ENCODE results near the gene MTUS2. TPM values are rescaled to one million over a fixed set of nuclear protein-coding genes. Genes with fewer than 3 reads are reported as not detected.

MTUS2 gene
- total and polyA plus RNA-seq, 5 donors from 2014 or later, result 0.02 to 0.03 (median 0.03) TPM; not detected in 2

GRCh38 chr13:29479716-29480492 lies 659.8 kb downstream of the MTUS2 start:
- DNase-seq, result no peak
- H3K4me1 Mint-ChIP-seq, result no peaks in the 10 kb centered on the region

GRCh38 chr13:29480893-29481525 lies 660.9 kb downstream of the MTUS2 start:
- no peaks in the 10 kb centered on the region for H3K36me3 Mint-ChIP-seq
- H3K27ac Mint-ChIP-seq, result no peak overlapping the region
- no peaks in the 10 kb centered on the region for H3K9me3 Mint-ChIP-seq
- H3K4me1 Mint-ChIP-seq, result no peaks in the 10 kb centered on the region
- peaks cover 7% of the 10 kb centered on the region for H3K27me3 Mint-ChIP-seq
- Histone ChIP-seq H3K27ac (ENCODE audit: insufficient read depth, low read length, poor library complexity, severe bottlenecking) (no peak overlapping the region), H3K36me3 (ENCODE audit: control insufficient read depth, insufficient read depth, low read length) (no peaks in the 10 kb centered on the region), H3K4me1 (ENCODE audit: control insufficient read depth, insufficient read depth, low read length, poor library complexity, severe bottlenecking) (no peaks in the 10 kb centered on the region), H3K4me3 (ENCODE audit: low read depth, low read length) (no peak overlapping the region), H3K27me3 (ENCODE audit: control insufficient read depth, insufficient read depth, low read length) (peaks cover 2% of the 10 kb centered on the region), H3K9me3 (ENCODE audit: control insufficient read depth in 2 of 2, low read length in 2 of 2) (no peaks in the 10 kb centered on the region)
- ATAC-seq (ENCODE audit: low read depth in 2 of 2), result no peak
- DNase-seq, result no peak
- H3K4me3 Mint-ChIP-seq, result no peak overlapping the region

More at GRCh38 chr13:29479716-29480492, 659.8 kb downstream of the MTUS2 start:
- no peak for ATAC-seq (ENCODE audit: low read depth in 2 of 2)
- Mint-ChIP-seq H3K36me3 (no peaks in the 10 kb centered on the region), H3K27ac (no peak overlapping the region), H3K9me3 (no peaks in the 10 kb centered on the region), H3K27me3 (peaks cover 7% of the 10 kb centered on the region), H3K4me3 (peak overlapping the region in 1 of 4 donors; percentile 1)
- H3K4me1 ChIP-seq (ENCODE audit: control insufficient read depth, insufficient read depth, low read length, poor library complexity, severe bottlenecking), result no peaks in the 10 kb centered on the region
- H3K27me3 ChIP-seq (ENCODE audit: control insufficient read depth, insufficient read depth, low read length), result peaks cover 2% of the 10 kb centered on the region
- no peaks in the 10 kb centered on the region for H3K36me3 ChIP-seq (ENCODE audit: control insufficient read depth, insufficient read depth, low read length)
- no peak overlapping the region for H3K4me3 ChIP-seq (ENCODE audit: low read depth, low read length)
- H3K27ac ChIP-seq (ENCODE audit: insufficient read depth, low read length, poor library complexity, severe bottlenecking), result no peak overlapping the region
- no peaks in the 10 kb centered on the region for H3K9me3 ChIP-seq (ENCODE audit: control insufficient read depth in 2 of 2, low read length in 2 of 2)

DNA sequence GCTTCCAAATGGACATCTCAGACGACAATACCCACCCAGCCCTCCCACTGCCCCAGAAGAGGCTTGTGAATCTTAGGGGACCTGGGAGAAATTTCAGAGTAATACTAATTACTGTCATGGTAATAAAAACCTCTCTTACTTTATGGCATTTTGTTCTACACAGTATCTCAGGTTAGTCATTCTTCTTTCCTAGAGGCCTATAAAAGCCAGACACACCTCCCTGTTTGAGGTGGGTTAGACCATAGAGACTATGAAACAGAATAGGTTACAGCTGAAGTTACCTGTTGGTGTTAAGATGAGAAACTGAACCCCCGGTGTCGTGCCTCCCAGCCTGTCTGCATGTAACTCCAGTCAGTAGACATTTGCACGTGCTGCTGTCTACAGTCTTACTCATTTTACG lies 661.5 kb downstream of the MTUS2 start:
- Mint-ChIP-seq H3K4me1 (no peaks in the 10 kb centered on the region), H3K27ac (no peak overlapping the region), H3K9me3 (no peaks in the 10 kb centered on the region), H3K27me3 (peaks cover 2% of the 10 kb centered on the region), H3K4me3 (no peak overlapping the region), H3K36me3 (no peaks in the 10 kb centered on the region)
- Histone ChIP-seq H3K27ac (ENCODE audit: insufficient read depth, low read length, poor library complexity, severe bottlenecking) (no peak overlapping the region), H3K27me3 (ENCODE audit: control insufficient read depth, insufficient read depth, low read length) (peaks cover 2% of the 10 kb centered on the region), H3K4me3 (ENCODE audit: low read depth, low read length) (no peak overlapping the region), H3K9me3 (ENCODE audit: control insufficient read depth in 2 of 2, low read length in 2 of 2) (no peaks in the 10 kb centered on the region), H3K36me3 (ENCODE audit: control insufficient read depth, insufficient read depth, low read length) (no peaks in the 10 kb centered on the region), H3K4me1 (ENCODE audit: control insufficient read depth, insufficient read depth, low read length, poor library complexity, severe bottlenecking) (no peaks in the 10 kb centered on the region)
- ATAC-seq (ENCODE audit: low read depth in 2 of 2) (no peak), DNase-seq (no peak)

DNA sequence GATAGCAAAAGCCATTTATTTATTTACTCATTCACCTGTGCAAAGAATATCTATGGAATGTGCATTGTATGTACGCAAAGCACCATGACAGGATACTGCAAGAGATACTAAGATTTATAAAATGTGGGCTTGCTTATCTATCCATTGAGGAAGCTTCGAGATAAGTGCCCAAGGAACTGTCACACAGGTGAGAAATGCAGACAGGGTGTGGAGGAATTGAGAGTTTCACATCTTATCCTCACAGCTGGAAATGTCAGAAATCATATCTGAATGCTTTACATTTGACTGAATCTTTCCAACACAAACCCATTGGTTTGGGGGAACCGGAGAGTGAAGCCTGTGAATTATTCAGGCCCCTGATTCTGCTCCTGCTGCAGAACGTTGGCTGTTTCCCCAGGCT lies 662.4 kb downstream of the MTUS2 start:
- no peaks in the 10 kb centered on the region for H3K4me1 Mint-ChIP-seq
- no peaks in the 10 kb centered on the region for H3K36me3 ChIP-seq (ENCODE audit: control insufficient read depth, insufficient read depth, low read length)
- no peaks in the 10 kb centered on the region for H3K4me1 ChIP-seq (ENCODE audit: control insufficient read depth, insufficient read depth, low read length, poor library complexity, severe bottlenecking)
- H3K4me3 Mint-ChIP-seq, result no peak overlapping the region
- H3K27ac ChIP-seq (ENCODE audit: insufficient read depth, low read length, poor library complexity, severe bottlenecking), result no peak overlapping the region
- ATAC-seq (ENCODE audit: low read depth in 2 of 2) (no peak), DNase-seq (no peak)
- H3K4me3 ChIP-seq (ENCODE audit: low read depth, low read length), result no peak overlapping the region
- no peak overlapping the region for H3K27ac Mint-ChIP-seq
- H3K27me3 ChIP-seq (ENCODE audit: control insufficient read depth, insufficient read depth, low read length), result no peaks in the 10 kb centered on the region
- no peaks in the 10 kb centered on the region for H3K27me3 Mint-ChIP-seq
- no peaks in the 10 kb centered on the region for H3K36me3 Mint-ChIP-seq
- no peaks in the 10 kb centered on the region for H3K9me3 ChIP-seq (ENCODE audit: control insufficient read depth in 2 of 2, low read length in 2 of 2)
- H3K9me3 Mint-ChIP-seq, result no peaks in the 10 kb centered on the region

GRCh38 chr13:29483211-29483610 lies 663.1 kb downstream of the MTUS2 start:
- ATAC-seq (ENCODE audit: low read depth in 2 of 2), result no peak

DNA sequence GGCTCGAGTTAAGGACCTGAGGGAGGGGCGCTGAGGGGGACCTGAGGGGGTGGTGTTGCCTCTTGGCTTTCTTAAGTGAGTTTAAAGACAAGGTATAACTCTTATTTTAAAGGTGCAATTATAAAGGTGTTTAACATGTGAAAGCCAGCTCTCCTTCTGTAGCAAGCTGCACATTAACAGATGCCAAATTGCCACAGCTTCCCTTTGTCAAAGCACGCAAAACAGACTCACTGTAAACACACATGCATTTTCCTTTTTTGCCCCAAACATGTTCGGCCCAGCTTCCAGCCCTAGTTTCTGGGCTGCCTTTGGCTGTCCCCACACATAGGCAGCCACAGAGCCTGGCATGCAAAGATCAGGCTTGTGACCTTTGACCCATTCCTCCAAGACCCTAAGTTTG lies 663.5 kb downstream of the MTUS2 start:
- Mint-ChIP-seq H3K9me3 (no peaks in the 10 kb centered on the region), H3K4me3 (no peak overlapping the region), H3K27ac (no peak overlapping the region), H3K27me3 (no peaks in the 10 kb centered on the region), H3K4me1 (no peaks in the 10 kb centered on the region), H3K36me3 (no peaks in the 10 kb centered on the region)
- no peaks in the 10 kb centered on the region for H3K4me1 ChIP-seq (ENCODE audit: control insufficient read depth, insufficient read depth, low read length, poor library complexity, severe bottlenecking)
- no peak overlapping the region for H3K4me3 ChIP-seq (ENCODE audit: low read depth, low read length)
- H3K9me3 ChIP-seq (ENCODE audit: control insufficient read depth in 2 of 2, low read length in 2 of 2), result no peaks in the 10 kb centered on the region
- DNase-seq, result no peak
- no peaks in the 10 kb centered on the region for H3K36me3 ChIP-seq (ENCODE audit: control insufficient read depth, insufficient read depth, low read length)
- no peak for ATAC-seq (ENCODE audit: low read depth in 2 of 2)
- H3K27ac ChIP-seq (ENCODE audit: insufficient read depth, low read length, poor library complexity, severe bottlenecking), result no peak overlapping the region
- H3K27me3 ChIP-seq (ENCODE audit: control insufficient read depth, insufficient read depth, low read length), result no peaks in the 10 kb centered on the region

More at GRCh38 chr13:29483211-29483610, 663.1 kb downstream of the MTUS2 start:
- no peaks in the 10 kb centered on the region for H3K36me3 Mint-ChIP-seq
- Histone ChIP-seq H3K36me3 (ENCODE audit: control insufficient read depth, insufficient read depth, low read length) (no peaks in the 10 kb centered on the region), H3K27me3 (ENCODE audit: control insufficient read depth, insufficient read depth, low read length) (no peaks in the 10 kb centered on the region), H3K9me3 (ENCODE audit: control insufficient read depth in 2 of 2, low read length in 2 of 2) (no peaks in the 10 kb centered on the region), H3K27ac (ENCODE audit: insufficient read depth, low read length, poor library complexity, severe bottlenecking) (no peak overlapping the region), H3K4me1 (ENCODE audit: control insufficient read depth, insufficient read depth, low read length, poor library complexity, severe bottlenecking) (no peaks in the 10 kb centered on the region), H3K4me3 (ENCODE audit: low read depth, low read length) (no peak overlapping the region)
- H3K4me3 Mint-ChIP-seq, result no peak overlapping the region
- H3K9me3 Mint-ChIP-seq, result no peaks in the 10 kb centered on the region
- DNase-seq, result no peak
- H3K27ac Mint-ChIP-seq, result no peak overlapping the region
- no peaks in the 10 kb centered on the region for H3K4me1 Mint-ChIP-seq
- no peaks in the 10 kb centered on the region for H3K27me3 Mint-ChIP-seq

GRCh38 chr13:29484236-29484635 lies 664.1 kb downstream of the MTUS2 start:
- Mint-ChIP-seq H3K27me3 (no peaks in the 10 kb centered on the region), H3K27ac (no peak overlapping the region), H3K36me3 (no peaks in the 10 kb centered on the region), H3K9me3 (no peaks in the 10 kb centered on the region), H3K4me1 (no peaks in the 10 kb centered on the region), H3K4me3 (no peak overlapping the region)
- no peaks in the 10 kb centered on the region for H3K9me3 ChIP-seq (ENCODE audit: control insufficient read depth in 2 of 2, low read length in 2 of 2)
- no peak for ATAC-seq (ENCODE audit: low read depth in 2 of 2)
- no peaks in the 10 kb centered on the region for H3K4me1 ChIP-seq (ENCODE audit: control insufficient read depth, insufficient read depth, low read length, poor library complexity, severe bottlenecking)
- no peaks in the 10 kb centered on the region for H3K36me3 ChIP-seq (ENCODE audit: control insufficient read depth, insufficient read depth, low read length)
- no peak overlapping the region for H3K27ac ChIP-seq (ENCODE audit: insufficient read depth, low read length, poor library complexity, severe bottlenecking)
- H3K4me3 ChIP-seq (ENCODE audit: low read depth, low read length), result no peak overlapping the region
- no peaks in the 10 kb centered on the region for H3K27me3 ChIP-seq (ENCODE audit: control insufficient read depth, insufficient read depth, low read length)
- DNase-seq, result no peak

GRCh38 chr13:29484796-29485195 lies 664.7 kb downstream of the MTUS2 start:
- no peaks in the 10 kb centered on the region for H3K27me3 ChIP-seq (ENCODE audit: control insufficient read depth, insufficient read depth, low read length)
- Mint-ChIP-seq H3K4me3 (no peak overlapping the region), H3K27ac (no peak overlapping the region), H3K9me3 (no peaks in the 10 kb centered on the region), H3K36me3 (no peaks in the 10 kb centered on the region), H3K27me3 (no peaks in the 10 kb centered on the region), H3K4me1 (no peaks in the 10 kb centered on the region)
- no peak overlapping the region for H3K27ac ChIP-seq (ENCODE audit: insufficient read depth, low read length, poor library complexity, severe bottlenecking)
- H3K4me3 ChIP-seq (ENCODE audit: low read depth, low read length), result no peak overlapping the region
- H3K9me3 ChIP-seq (ENCODE audit: control insufficient read depth in 2 of 2, low read length in 2 of 2), result no peaks in the 10 kb centered on the region
- ATAC-seq (ENCODE audit: low read depth in 2 of 2), result no peak
- H3K36me3 ChIP-seq (ENCODE audit: control insufficient read depth, insufficient read depth, low read length), result no peaks in the 10 kb centered on the region
- no peak for DNase-seq
- no peaks in the 10 kb centered on the region for H3K4me1 ChIP-seq (ENCODE audit: control insufficient read depth, insufficient read depth, low read length, poor library complexity, severe bottlenecking)
